Transverse colon (tissue), 4 donors: Measurements from ENCODE around the gene VAPA.

Experiments used
- CTCF ChIP-seq, 5 experiments: fragments of 200-600 bp in 3 of 5; fragments of 450-650 bp in 2 of 5; sonication (generic) in 3 of 5; IDR thresholded peaks; 1 replicate in 2 of 5; 2 replicates in 3 of 5; pipeline ENCODE4 v1.5.1; 2016 to 2017; ENCODE audit warnings: antibody characterized with exemption in 5 of 5, inconsistent platforms in 3 of 5, mild to moderate bottlenecking in 2 of 5, moderate library complexity in 1 of 5
- EP300 ChIP-seq: sonication (generic); formaldehyde crosslinking; IDR thresholded peaks from one replicate; pipeline ENCODE4 v1.6.1; 2017; ENCODE audit warnings: antibody characterized with exemption, low read depth
- POLR2AphosphoS5 ChIP-seq, 3 donors: sonication (generic); formaldehyde crosslinking; IDR thresholded peaks; one replicate each; pipeline ENCODE4 v1.6.1; 2016; ENCODE audit warnings: antibody characterized with exemption in 3 of 3

- no peak for TF ChIP-seq CTCF (IDR thresholded peaks at IDR 0.05)
- no peak for TF ChIP-seq EP300
- peak in 2 of 3 donors; percentile 26 to 42 for TF ChIP-seq POLR2AphosphoS5 (IDR thresholded peaks at IDR 0.05)
Measured at GRCh38 chr18:9992300-9992972, 78.6 kb downstream of the VAPA start.
